GM23338 (cell line): ENCODE data around the gene LENG9. TPM values are rescaled to one million over a fixed set of nuclear protein-coding genes. Genes with fewer than 3 reads are reported as not detected.

Experiments
- ATAC-seq: fragments of 200-7000 bp; cut with Tn5 transposase; 3 replicates; pipeline ENCODE4 v1.9.1; 2020
- DNase-seq: peaks from one replicate; pipeline ENCODE4 v3.0.0-alpha.2; 2015; ENCODE audit warnings: low spot score
- H2AFZ ChIP-seq: fragments of 200-600 bp; sonication (generic); 2 replicates; pipeline ENCODE4 v1.8.0; 2016; ENCODE audit warnings: antibody characterized with exemption, mild to moderate bottlenecking, moderate library complexity
- H3F3A ChIP-seq: fragments of 200-600 bp; sonication (generic); replicated peaks from 2 replicates; pipeline ENCODE4 v1.8.0; 2017; ENCODE audit warnings: antibody characterized with exemption, mixed run types, low read depth
- H3K27ac ChIP-seq: fragments of 200-600 bp; sonication (generic); 2 replicates; pipeline ENCODE4 v1.6.1; 2016; ENCODE audit warnings: low read depth
- H3K27me3 ChIP-seq: fragments of 200-600 bp; sonication (generic); 2 replicates; pipeline ENCODE4 v1.8.0; 2016; ENCODE audit warnings: mild to moderate bottlenecking, mixed run types, moderate library complexity; ENCODE audit not compliant: insufficient read depth
- H3K36me3 ChIP-seq: fragments of 200-600 bp; sonication (generic); 2 replicates; pipeline ENCODE4 v1.8.0; 2016; ENCODE audit warnings: mild to moderate bottlenecking; ENCODE audit not compliant: insufficient read depth
- H3K4me1 ChIP-seq: fragments of 200-600 bp; sonication (generic); 2 replicates; pipeline ENCODE4 v1.8.0; 2016; ENCODE audit warnings: mild to moderate bottlenecking, moderate library complexity; ENCODE audit not compliant: insufficient read depth
- H3K4me2 ChIP-seq: fragments of 200-600 bp; sonication (generic); 2 replicates; pipeline ENCODE4 v1.7.1; 2017; ENCODE audit warnings: mixed run types
- H3K4me3 ChIP-seq: fragments of 200-600 bp; sonication (generic); 2 replicates; pipeline ENCODE4 v1.6.1; 2016; ENCODE audit warnings: mixed run types
- H3K79me2 ChIP-seq: fragments of 200-600 bp; sonication (generic); replicated peaks from 2 replicates; pipeline ENCODE4 v1.8.0; 2017; ENCODE audit warnings: mild to moderate bottlenecking; ENCODE audit not compliant: insufficient read depth
- H3K9me2 ChIP-seq: fragments of 200-600 bp; sonication (generic); 2 replicates; pipeline ENCODE4 v1.8.0; 2017; ENCODE audit not compliant: insufficient read depth
- H4K20me1 ChIP-seq: fragments of 200-600 bp; sonication (generic); replicated peaks from 2 replicates; pipeline ENCODE4 v1.8.0; 2017; ENCODE audit warnings: mild to moderate bottlenecking; ENCODE audit not compliant: insufficient read depth
- H3K27ac Mint-ChIP-seq: 2 replicates; pipeline ENCODE4 v1.8.0; 2020; ENCODE audit warnings: inconsistent platforms, mild to moderate bottlenecking, moderate library complexity, mixed read lengths
- H3K27me3 Mint-ChIP-seq: 3 replicates; pipeline ENCODE4 v1.8.0; 2022; ENCODE audit warnings: low read depth, mild to moderate bottlenecking, moderate library complexity, mixed read lengths, inconsistent platforms; ENCODE audit not compliant: insufficient read depth, poor library complexity
- H3K36me3 Mint-ChIP-seq: 3 replicates; pipeline ENCODE4 v1.8.0; 2021; ENCODE audit warnings: low read depth, mild to moderate bottlenecking, inconsistent platforms, moderate library complexity, mixed read lengths
- H3K4me1 Mint-ChIP-seq: 3 replicates; pipeline ENCODE4 v1.8.0; 2020; ENCODE audit warnings: mild to moderate bottlenecking, inconsistent platforms, mixed read lengths
- H3K4me3 Mint-ChIP-seq: 3 replicates; pipeline ENCODE4 v1.8.0; 2021; ENCODE audit warnings: moderate library complexity, mild to moderate bottlenecking, inconsistent platforms, mixed read lengths
- H3K9me3 Mint-ChIP-seq: 3 replicates; pipeline ENCODE4 v1.8.0; 2020; ENCODE audit warnings: moderate library complexity, mild to moderate bottlenecking, inconsistent platforms, mixed read lengths
- ETS1 ChIP-seq: IDR thresholded peaks from 2 replicates; pipeline ENCODE4 v1.6.1; 2016; ENCODE audit warnings: antibody characterized with exemption
- ZNF331 ChIP-seq: fragments of 250-450 bp; sonication (Bioruptor Pico); IDR thresholded peaks from 2 replicates; pipeline ENCODE4 v1.5.0; 2020; ENCODE audit warnings: low read depth, mild to moderate bottlenecking, moderate library complexity
- polyA plus RNA-seq: library from polyadenylated mRNA; unstranded; fragments of >200 nt; fragmentation: Nextera tagmentation; extraction: Ambion mirVana; gene quantifications from 2 replicates; pipeline ENCODE4 v1.2.1, GENCODE V29; 2016
- total RNA-seq: library from RNA; depleted of rRNA; stranded (reverse); fragments of >200 nt; shearing (Covaris generic); gene quantifications from 2 replicates; pipeline ENCODE4 v1.2.3, GENCODE V29; 2014
- TF ChIP-seq, protein P1 (sequence below), 2 experiments: fragments of 200-600 bp in 1 of 2; sonication (generic) in 1 of 2; conservative IDR thresholded peaks; 2 replicates each; pipeline versions ENCODE4 v1.5.1 to v1.6.1; 2016 to 2017; ENCODE audit warnings: antibody characterized with exemption in 2 of 2, low read depth in 2 of 2, mild to moderate bottlenecking in 2 of 2, moderate library complexity in 1 of 2
- TF ChIP-seq, protein P2 (sequence below): IDR thresholded peaks from one replicate; pipeline ENCODE4 v1.6.1; 2018; ENCODE audit warnings: antibody characterized with exemption; ENCODE audit not compliant: unreplicated experiment

LENG9 gene
- total and polyA plus RNA-seq, 2 experiments from 2014 or later: 0.26 to 6.4 TPM

DNA sequence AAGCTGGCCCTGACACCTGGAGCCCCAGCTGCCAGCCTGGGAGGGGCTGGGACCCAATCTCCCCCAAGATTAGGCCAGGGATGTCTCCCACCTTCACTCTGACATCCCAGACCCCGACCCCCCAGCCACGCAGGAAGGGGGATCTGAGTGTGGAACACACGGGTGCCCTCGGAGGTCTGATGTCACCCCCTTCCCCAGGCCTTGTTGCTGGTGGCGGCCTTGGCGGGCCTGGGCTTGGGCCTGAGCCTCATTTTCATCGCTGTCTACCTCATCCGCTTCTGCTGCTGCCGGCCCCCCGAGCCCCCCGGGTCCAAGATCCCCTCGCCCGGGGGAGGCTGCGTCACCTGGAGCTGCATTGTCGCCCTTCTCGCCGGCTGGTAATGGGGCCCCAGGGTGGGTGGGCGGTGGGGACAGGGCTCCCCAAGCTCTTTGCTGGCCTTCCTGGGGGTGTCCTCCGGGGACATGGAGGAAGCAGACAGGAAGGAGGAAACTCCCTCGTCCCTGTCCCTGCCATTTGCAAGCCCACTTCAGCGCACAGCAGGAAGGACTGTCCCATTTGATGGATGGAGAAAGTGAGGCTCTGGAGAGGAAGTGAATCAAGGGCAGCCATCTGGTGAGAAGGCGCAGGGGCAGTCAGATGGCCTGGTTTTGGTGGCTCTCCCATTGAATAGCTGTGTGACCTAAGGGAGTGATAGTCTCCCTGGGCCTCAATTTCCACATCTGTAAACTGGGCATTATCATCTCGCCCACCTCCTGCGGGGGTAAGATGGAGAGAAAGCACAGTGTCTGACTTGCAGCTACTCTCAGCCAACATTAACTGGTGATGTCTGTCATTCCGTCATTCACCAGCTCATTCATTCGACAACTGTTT, 44.4 kb downstream of the LENG9 start:
- peak overlapping the region; percentile 61 for H3K4me3 Mint-ChIP-seq
- Histone ChIP-seq H3K36me3 (no peaks in the 10 kb centered on the region), H3K4me2 (peak overlapping the region; percentile 93), H3K79me2 (0 out of 2 replicates have a peak, but pooled peaks cover 3% of the 10 kb centered on the region), H3K4me3 (peak overlapping the region; percentile 64; the same call in 1 of the 2 replicates), H4K20me1 (no peaks in the 10 kb centered on the region; the same call in 1 of the 2 replicates), H3K9me2 (no peaks in the 10 kb centered on the region), H3F3A (peaks cover 21% of the 10 kb centered on the region), H3K27me3 (peaks cover 20% of the 10 kb centered on the region), H3K27ac (peak overlapping the region; percentile 98), H2AFZ (no peak overlapping the region), H3K4me1 (peaks cover 37% of the 10 kb centered on the region)
- peak overlapping the region; percentile 92; the same call in 1 of the 2 replicates for H3K27ac Mint-ChIP-seq
- H3K9me3 Mint-ChIP-seq: peaks cover 12% of the 10 kb centered on the region
- no peak for ATAC-seq
- peaks cover 34% of the 10 kb centered on the region for H3K36me3 Mint-ChIP-seq
- H3K4me1 Mint-ChIP-seq: peaks cover 46% of the 10 kb centered on the region
- no peak for DNase-seq
- TF ChIP-seq ZNF331 (CRISPR knock-in tag): no peak
- TF ChIP-seq, protein P1, sequence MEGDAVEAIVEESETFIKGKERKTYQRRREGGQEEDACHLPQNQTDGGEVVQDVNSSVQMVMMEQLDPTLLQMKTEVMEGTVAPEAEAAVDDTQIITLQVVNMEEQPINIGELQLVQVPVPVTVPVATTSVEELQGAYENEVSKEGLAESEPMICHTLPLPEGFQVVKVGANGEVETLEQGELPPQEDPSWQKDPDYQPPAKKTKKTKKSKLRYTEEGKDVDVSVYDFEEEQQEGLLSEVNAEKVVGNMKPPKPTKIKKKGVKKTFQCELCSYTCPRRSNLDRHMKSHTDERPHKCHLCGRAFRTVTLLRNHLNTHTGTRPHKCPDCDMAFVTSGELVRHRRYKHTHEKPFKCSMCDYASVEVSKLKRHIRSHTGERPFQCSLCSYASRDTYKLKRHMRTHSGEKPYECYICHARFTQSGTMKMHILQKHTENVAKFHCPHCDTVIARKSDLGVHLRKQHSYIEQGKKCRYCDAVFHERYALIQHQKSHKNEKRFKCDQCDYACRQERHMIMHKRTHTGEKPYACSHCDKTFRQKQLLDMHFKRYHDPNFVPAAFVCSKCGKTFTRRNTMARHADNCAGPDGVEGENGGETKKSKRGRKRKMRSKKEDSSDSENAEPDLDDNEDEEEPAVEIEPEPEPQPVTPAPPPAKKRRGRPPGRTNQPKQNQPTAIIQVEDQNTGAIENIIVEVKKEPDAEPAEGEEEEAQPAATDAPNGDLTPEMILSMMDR (conservative IDR thresholded peaks at IDR 0.05; ENCODE audit: low read depth in 2 of 2): no peak
- H3K27me3 Mint-ChIP-seq: peaks cover 21% of the 10 kb centered on the region

DNA sequence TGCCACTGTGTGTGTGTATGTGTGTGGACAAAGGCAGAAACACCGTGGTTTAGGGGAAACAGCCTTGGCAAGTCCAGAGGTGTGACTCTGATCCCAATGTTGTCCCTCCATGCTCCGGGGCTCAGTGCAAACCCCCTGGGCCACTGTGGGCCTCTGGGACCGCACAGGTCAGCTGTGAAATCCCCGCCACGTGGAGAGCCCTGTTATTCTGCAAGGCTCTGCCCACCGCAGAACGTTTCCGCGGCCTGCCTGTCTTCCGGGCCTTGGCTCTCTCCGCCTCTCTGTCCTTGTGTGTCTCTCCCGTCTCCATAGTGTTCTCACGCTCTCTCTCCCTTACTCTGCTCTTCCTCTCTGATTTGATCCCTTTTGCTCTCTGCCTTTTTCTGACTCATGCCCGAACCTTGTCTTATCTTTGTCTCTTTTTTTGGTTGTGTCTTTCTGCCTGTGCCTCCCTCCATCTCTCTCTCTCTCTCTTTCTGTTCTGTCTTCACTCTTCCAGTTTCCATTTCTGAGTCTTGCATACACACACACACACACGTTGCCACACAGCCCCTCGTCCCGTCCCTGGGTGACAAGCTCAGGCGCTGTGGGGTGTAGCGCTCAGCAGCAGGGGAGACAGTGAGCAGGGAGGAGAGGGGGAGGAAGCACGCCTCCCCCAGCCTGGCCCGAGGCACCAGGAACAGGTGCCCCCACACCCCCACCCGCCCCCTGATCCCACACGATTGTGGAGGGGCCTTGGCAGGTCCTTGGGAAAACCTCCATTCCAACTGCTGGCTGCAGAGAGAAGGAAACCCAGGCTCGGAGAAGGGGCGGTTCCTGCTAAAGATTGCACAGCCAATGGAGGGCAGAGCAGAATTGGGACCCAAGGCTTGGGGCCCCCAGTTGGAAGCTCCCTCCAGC, 45.3 kb downstream of the LENG9 start:
- H3K9me2 ChIP-seq: no peaks in the 10 kb centered on the region
- H3K36me3 Mint-ChIP-seq: peaks cover 31% of the 10 kb centered on the region
- DNase-seq (peak; percentile 43), ATAC-seq (no peak)
- H3K4me1 Mint-ChIP-seq: peaks cover 44% of the 10 kb centered on the region
- peaks cover 20% of the 10 kb centered on the region for H3K9me3 Mint-ChIP-seq
- H3K4me3 ChIP-seq: no peak overlapping the region
- H3K27me3 ChIP-seq: peaks cover 23% of the 10 kb centered on the region
- H4K20me1 ChIP-seq: no peaks in the 10 kb centered on the region; the same call in 1 of the 2 replicates
- H3K79me2 ChIP-seq: 0 out of 2 replicates have a peak, but pooled peaks cover 3% of the 10 kb centered on the region
- peaks cover 30% of the 10 kb centered on the region for H3K27me3 Mint-ChIP-seq
- no peaks in the 10 kb centered on the region for H3K36me3 ChIP-seq
- H3K4me3 Mint-ChIP-seq: peak overlapping the region; percentile 13; the same call in 2 of the 3 replicates
- no peak overlapping the region for H3K27ac ChIP-seq
- no peak overlapping the region for H2AFZ ChIP-seq
- peak overlapping the region; percentile 23; the same call in 1 of the 2 replicates for H3K27ac Mint-ChIP-seq
- H3F3A ChIP-seq: peaks cover 21% of the 10 kb centered on the region
- H3K4me1 ChIP-seq: peaks cover 37% of the 10 kb centered on the region
- H3K4me2 ChIP-seq: peak overlapping the region; percentile 66
- TF ChIP-seq ETS1: no peak
- TF ChIP-seq, protein P2, sequence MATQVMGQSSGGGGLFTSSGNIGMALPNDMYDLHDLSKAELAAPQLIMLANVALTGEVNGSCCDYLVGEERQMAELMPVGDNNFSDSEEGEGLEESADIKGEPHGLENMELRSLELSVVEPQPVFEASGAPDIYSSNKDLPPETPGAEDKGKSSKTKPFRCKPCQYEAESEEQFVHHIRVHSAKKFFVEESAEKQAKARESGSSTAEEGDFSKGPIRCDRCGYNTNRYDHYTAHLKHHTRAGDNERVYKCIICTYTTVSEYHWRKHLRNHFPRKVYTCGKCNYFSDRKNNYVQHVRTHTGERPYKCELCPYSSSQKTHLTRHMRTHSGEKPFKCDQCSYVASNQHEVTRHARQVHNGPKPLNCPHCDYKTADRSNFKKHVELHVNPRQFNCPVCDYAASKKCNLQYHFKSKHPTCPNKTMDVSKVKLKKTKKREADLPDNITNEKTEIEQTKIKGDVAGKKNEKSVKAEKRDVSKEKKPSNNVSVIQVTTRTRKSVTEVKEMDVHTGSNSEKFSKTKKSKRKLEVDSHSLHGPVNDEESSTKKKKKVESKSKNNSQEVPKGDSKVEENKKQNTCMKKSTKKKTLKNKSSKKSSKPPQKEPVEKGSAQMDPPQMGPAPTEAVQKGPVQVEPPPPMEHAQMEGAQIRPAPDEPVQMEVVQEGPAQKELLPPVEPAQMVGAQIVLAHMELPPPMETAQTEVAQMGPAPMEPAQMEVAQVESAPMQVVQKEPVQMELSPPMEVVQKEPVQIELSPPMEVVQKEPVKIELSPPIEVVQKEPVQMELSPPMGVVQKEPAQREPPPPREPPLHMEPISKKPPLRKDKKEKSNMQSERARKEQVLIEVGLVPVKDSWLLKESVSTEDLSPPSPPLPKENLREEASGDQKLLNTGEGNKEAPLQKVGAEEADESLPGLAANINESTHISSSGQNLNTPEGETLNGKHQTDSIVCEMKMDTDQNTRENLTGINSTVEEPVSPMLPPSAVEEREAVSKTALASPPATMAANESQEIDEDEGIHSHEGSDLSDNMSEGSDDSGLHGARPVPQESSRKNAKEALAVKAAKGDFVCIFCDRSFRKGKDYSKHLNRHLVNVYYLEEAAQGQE: no peak
